ENCODE data around the gene PCSK6. TPM values are rescaled to one million over a fixed set of nuclear protein-coding genes. Genes with fewer than 3 reads are reported as not detected.
"Not testable (repeated sequence)": the region's sequence is repeated elsewhere in the genome, so short reads cannot be mapped to it uniquely, and the experiment has no call there.

The PCSK6 gene
- total and polyA plus RNA-seq, 7 experiments from 2014 or later: 0.12 to 3.0 (median 0.70) TPM; not detected in 1

GRCh38 chr15:101425787-101426365 is 63.6 kb downstream of the PCSK6 start:
- ATAC-seq: no peak
- H3K36me3 ChIP-seq (ENCODE audit: control insufficient read depth in 2 of 3, insufficient read depth in 3 of 3, low read length in 3 of 3): no peaks in the 10 kb centered on the region
- no peak overlapping the region for H3K4me3 ChIP-seq (ENCODE audit: low read length)
- no peaks in the 10 kb centered on the region for H3K4me1 ChIP-seq (ENCODE audit: control insufficient read depth in 2 of 2, insufficient read depth in 2 of 2, low read length in 2 of 2)
- intact Hi-C loops (cut with micrococcal nuclease): no loop called here
- H3K27ac Mint-ChIP-seq: peak overlapping the region in 1 of 9 donors; percentile 14
- H3K27me3 ChIP-seq (ENCODE audit: control insufficient read depth in 2 of 2, insufficient read depth in 2 of 2, low read length in 2 of 2): no peaks in the 10 kb centered on the region
- POLR2A ChIA-PET: no interaction called here
- no peak overlapping the region for H3K27ac ChIP-seq (ENCODE audit: low read depth, low read length)
- no peaks in the 10 kb centered on the region for H3K9me3 ChIP-seq (ENCODE audit: control insufficient read depth in 2 of 3, low read length in 3 of 3)
- H3K4me1 Mint-ChIP-seq: no peaks in the 10 kb centered on the region
- no peak overlapping the region for H3K4me3 Mint-ChIP-seq
- CTCF ChIA-PET: no interaction called here
- peaks cover 0 to 10% (median 3%) of the 10 kb centered on the region in 5 donors for H3K36me3 Mint-ChIP-seq
- peak in 1 of 9 donors; percentile 4 for DNase-seq
- H3K9me3 Mint-ChIP-seq: peaks cover 0 to 18% (median 5%) of the 10 kb centered on the region in 11 donors
- H3K27me3 Mint-ChIP-seq: peaks cover 4 to 13% (median 9%) of the 10 kb centered on the region in 5 donors

GRCh38 chr15:101424984-101425383 is 64.5 kb downstream of the PCSK6 start:
- POLR2A ChIA-PET: no interaction called here
- H3K27me3 ChIP-seq (ENCODE audit: control insufficient read depth in 2 of 2, insufficient read depth in 2 of 2, low read length in 2 of 2): no peaks in the 10 kb centered on the region
- peaks cover 0 to 18% (median 5%) of the 10 kb centered on the region in 11 donors for H3K9me3 Mint-ChIP-seq
- DNase-seq (peak in 1 of 9 donors; percentile 6), ATAC-seq (no peak)
- H3K4me1 ChIP-seq (ENCODE audit: control insufficient read depth in 2 of 2, insufficient read depth in 2 of 2, low read length in 2 of 2): no peaks in the 10 kb centered on the region
- H3K4me3 Mint-ChIP-seq: no peak overlapping the region
- intact Hi-C loops (cut with micrococcal nuclease): no loop called here
- H3K9me3 ChIP-seq (ENCODE audit: control insufficient read depth in 2 of 3, low read length in 3 of 3): no peaks in the 10 kb centered on the region
- H3K27ac ChIP-seq (ENCODE audit: low read depth, low read length): no peak overlapping the region
- CTCF ChIA-PET: no interaction called here
- H3K27me3 Mint-ChIP-seq: peaks cover 4 to 15% (median 9%) of the 10 kb centered on the region in 5 donors
- no peaks in the 10 kb centered on the region for H3K36me3 ChIP-seq (ENCODE audit: control insufficient read depth in 2 of 3, insufficient read depth in 3 of 3, low read length in 3 of 3)
- H3K27ac Mint-ChIP-seq: no peak overlapping the region
- peaks cover 0 to 10% (median 3%) of the 10 kb centered on the region in 5 donors for H3K36me3 Mint-ChIP-seq
- no peaks in the 10 kb centered on the region for H3K4me1 Mint-ChIP-seq
- no peak overlapping the region for H3K4me3 ChIP-seq (ENCODE audit: low read length)

GRCh38 chr15:101420232-101420631 is 69.3 kb downstream of the PCSK6 start:
- CTCF ChIA-PET: no interaction called here
- H3K4me1 ChIP-seq (ENCODE audit: control insufficient read depth in 2 of 2, insufficient read depth in 2 of 2, low read length in 2 of 2): no peaks in the 10 kb centered on the region
- H3K27me3 Mint-ChIP-seq: peaks cover 18 to 35% (median 27%) of the 10 kb centered on the region in 5 donors
- intact Hi-C loops (cut with micrococcal nuclease): no loop called here
- H3K4me1 Mint-ChIP-seq: peaks cover 0 to 2% (median 0%) of the 10 kb centered on the region in 7 donors
- POLR2A ChIA-PET: no interaction called here
- H3K36me3 Mint-ChIP-seq: peaks cover 0 to 10% (median 3%) of the 10 kb centered on the region in 5 donors
- no peaks in the 10 kb centered on the region for H3K27me3 ChIP-seq (ENCODE audit: control insufficient read depth in 2 of 2, insufficient read depth in 2 of 2, low read length in 2 of 2)
- H3K36me3 ChIP-seq (ENCODE audit: control insufficient read depth in 2 of 3, insufficient read depth in 3 of 3, low read length in 3 of 3): no peaks in the 10 kb centered on the region
- DNase-seq (no peak), ATAC-seq (no peak)
- peaks cover 0 to 27% (median 5%) of the 10 kb centered on the region in 11 donors for H3K9me3 Mint-ChIP-seq
- H3K27ac ChIP-seq (ENCODE audit: low read depth, low read length): no peak overlapping the region
- no peak overlapping the region for H3K4me3 Mint-ChIP-seq
- H3K9me3 ChIP-seq (ENCODE audit: control insufficient read depth in 2 of 3, low read length in 3 of 3): no peaks in the 10 kb centered on the region
- no peak overlapping the region for H3K27ac Mint-ChIP-seq
- no peak overlapping the region for H3K4me3 ChIP-seq (ENCODE audit: low read length)

GRCh38 chr15:101416475-101416874 is 73.0 kb downstream of the PCSK6 start:
- H3K4me3 Mint-ChIP-seq, H3K27ac Mint-ChIP-seq, POLR2A ChIA-PET: not testable (repeated sequence)

GRCh38 chr15:101413239-101413638 is 76.3 kb downstream of the PCSK6 start:
- H3K36me3 ChIP-seq (ENCODE audit: control insufficient read depth in 2 of 3, insufficient read depth in 3 of 3, low read length in 3 of 3): no peaks in the 10 kb centered on the region
- no peak overlapping the region for H3K27ac ChIP-seq (ENCODE audit: low read depth, low read length)
- Mint-ChIP-seq H3K27me3 (peaks cover 12 to 29% (median 18%) of the 10 kb centered on the region in 5 donors), H3K36me3 (no peaks in the 10 kb centered on the region), H3K9me3 (peaks cover 0 to 9% (median 0%) of the 10 kb centered on the region in 11 donors), H3K4me1 (no peaks in the 10 kb centered on the region), H3K4me3 (no peak overlapping the region), H3K27ac (no peak overlapping the region)
- POLR2A ChIA-PET: no interaction called here
- DNase-seq: no peak
- intact Hi-C loops (cut with micrococcal nuclease): no loop called here
- H3K4me1 ChIP-seq (ENCODE audit: control insufficient read depth in 2 of 2, insufficient read depth in 2 of 2, low read length in 2 of 2): no peaks in the 10 kb centered on the region
- no peaks in the 10 kb centered on the region for H3K9me3 ChIP-seq (ENCODE audit: control insufficient read depth in 2 of 3, low read length in 3 of 3)
- H3K4me3 ChIP-seq (ENCODE audit: low read length): no peak overlapping the region
- no peaks in the 10 kb centered on the region for H3K27me3 ChIP-seq (ENCODE audit: control insufficient read depth in 2 of 2, insufficient read depth in 2 of 2, low read length in 2 of 2)
- ATAC-seq: no peak
- CTCF ChIA-PET: no interaction called here

More at GRCh38 chr15:101416475-101416874, 73.0 kb downstream of the PCSK6 start:
- H3K9me3 ChIP-seq (ENCODE audit: control insufficient read depth in 2 of 3, low read length in 3 of 3); H3K4me1 ChIP-seq (ENCODE audit: control insufficient read depth in 2 of 2, insufficient read depth in 2 of 2, low read length in 2 of 2); H3K4me3 ChIP-seq (ENCODE audit: low read length); H3K27me3 ChIP-seq (ENCODE audit: control insufficient read depth in 2 of 2, insufficient read depth in 2 of 2, low read length in 2 of 2); intact Hi-C loops (cut with micrococcal nuclease); H3K36me3 ChIP-seq (ENCODE audit: control insufficient read depth in 2 of 3, insufficient read depth in 3 of 3, low read length in 3 of 3); H3K4me1 Mint-ChIP-seq; DNase-seq; H3K27ac ChIP-seq (ENCODE audit: low read depth, low read length); H3K36me3 Mint-ChIP-seq; ATAC-seq; CTCF ChIA-PET: not testable (repeated sequence)
- peaks cover 0 to 13% (median 0%) of the 10 kb centered on the region in 11 donors for H3K9me3 Mint-ChIP-seq
- peaks cover 14 to 41% (median 23%) of the 10 kb centered on the region in 5 donors for H3K27me3 Mint-ChIP-seq

- DNase-seq (no peak), ATAC-seq (no peak)
- H3K4me3 ChIP-seq (ENCODE audit: low read length): no peak overlapping the region
- H3K4me1 ChIP-seq (ENCODE audit: control insufficient read depth in 2 of 2, insufficient read depth in 2 of 2, low read length in 2 of 2): no peaks in the 10 kb centered on the region
- no peak overlapping the region for H3K27ac ChIP-seq (ENCODE audit: low read depth, low read length)
- Mint-ChIP-seq H3K9me3 (peaks cover 0 to 4% (median 0%) of the 10 kb centered on the region in 11 donors), H3K36me3 (no peaks in the 10 kb centered on the region), H3K27ac (no peak overlapping the region), H3K27me3 (peaks cover 17 to 24% (median 21%) of the 10 kb centered on the region in 5 donors), H3K4me3 (no peak overlapping the region), H3K4me1 (no peaks in the 10 kb centered on the region)
- H3K36me3 ChIP-seq (ENCODE audit: control insufficient read depth in 2 of 3, insufficient read depth in 3 of 3, low read length in 3 of 3): no peaks in the 10 kb centered on the region
- ChIA-PET CTCF (no interaction called here), POLR2A (no interaction called here)
- H3K9me3 ChIP-seq (ENCODE audit: control insufficient read depth in 2 of 3, low read length in 3 of 3): no peaks in the 10 kb centered on the region
- intact Hi-C loops (cut with micrococcal nuclease): no loop called here
- no peaks in the 10 kb centered on the region for H3K27me3 ChIP-seq (ENCODE audit: control insufficient read depth in 2 of 2, insufficient read depth in 2 of 2, low read length in 2 of 2)
These were observed 77.9 kb downstream of the PCSK6 start for GRCh38 chr15:101411581-101411980.

GRCh38 chr15:101411085-101411484 is 78.4 kb downstream of the PCSK6 start:
- ATAC-seq (no peak), DNase-seq (no peak)
- Mint-ChIP-seq H3K4me1 (no peaks in the 10 kb centered on the region), H3K27ac (no peak overlapping the region), H3K27me3 (peaks cover 15 to 23% (median 22%) of the 10 kb centered on the region in 5 donors), H3K9me3 (peaks cover 0 to 3% (median 0%) of the 10 kb centered on the region in 11 donors), H3K36me3 (no peaks in the 10 kb centered on the region), H3K4me3 (no peak overlapping the region)
- Histone ChIP-seq H3K4me1 (ENCODE audit: control insufficient read depth in 2 of 2, insufficient read depth in 2 of 2, low read length in 2 of 2) (no peaks in the 10 kb centered on the region), H3K27ac (ENCODE audit: low read depth, low read length) (no peak overlapping the region), H3K4me3 (ENCODE audit: low read length) (no peak overlapping the region), H3K36me3 (ENCODE audit: control insufficient read depth in 2 of 3, insufficient read depth in 3 of 3, low read length in 3 of 3) (no peaks in the 10 kb centered on the region), H3K9me3 (ENCODE audit: control insufficient read depth in 2 of 3, low read length in 3 of 3) (no peaks in the 10 kb centered on the region), H3K27me3 (ENCODE audit: control insufficient read depth in 2 of 2, insufficient read depth in 2 of 2, low read length in 2 of 2) (no peaks in the 10 kb centered on the region)
- ChIA-PET POLR2A (no interaction called here), CTCF (no interaction called here)
- intact Hi-C loops (cut with micrococcal nuclease): no loop called here

Measured in naive thymus-derived CD4-positive, alpha-beta T cell (primary cell).